Adrenal gland (tissue), 12 donors: ENCODE results near the gene SPR. TPM values are rescaled to one million over a fixed set of nuclear protein-coding genes. Genes with fewer than 3 reads are reported as not detected.

Source experiments
- DNase-seq, 7 donors: peaks; one replicate each; pipeline ENCODE4 v3.0.0-alpha.2; 2019 to 2020
- H3K27ac ChIP-seq, 5 donors: fragments of 200-600 bp; sonication (generic) in 4 of 5; 1 replicate in 3 of 5; 2 replicates in 2 of 5; pipeline versions ENCODE4 v1.5.1 to v1.8.0; 2016 to 2020; ENCODE audit warnings: mild to moderate bottlenecking in 1 of 5
- H3K27me3 ChIP-seq: fragments of 200-600 bp; 2 replicates; pipeline ENCODE4 v1.8.0; 2021
- H3K36me3 ChIP-seq, 2 donors: fragments of 200-600 bp; replicated peaks in 1 of 2; 1 replicate in 1 of 2; 2 replicates in 1 of 2; pipeline versions ENCODE4 v1.5.1 to v1.8.0; 2018 to 2022
- H3K4me1 ChIP-seq, 2 donors: fragments of 200-600 bp; replicated peaks in 1 of 2; 1 replicate in 1 of 2; 2 replicates in 1 of 2; pipeline versions ENCODE4 v1.5.1 to v1.8.0; 2018 to 2021
- H3K4me3 ChIP-seq, 4 donors: fragments of 200-600 bp; sonication (generic) in 3 of 4; one replicate each; pipeline ENCODE4 v1.5.1; 2016 to 2018
- H3K9me3 ChIP-seq, 3 donors: fragments of 200-600 bp; sonication (generic) in 1 of 3; replicated peaks in 1 of 3; 1 replicate in 2 of 3; 2 replicates in 1 of 3; pipeline versions ENCODE4 v1.5.1 to v1.8.0; 2016 to 2021
- CTCF ChIP-seq, 6 experiments: fragments of 450-650 bp in 4 of 6; fragments of 200-600 bp in 2 of 6; sonication (generic) in 1 of 6; IDR thresholded peaks; 1 replicate in 5 of 6; 2 replicates in 1 of 6; pipeline versions ENCODE4 v1.5.1 to v1.8.0; 2016 to 2021; ENCODE audit warnings: antibody characterized with exemption in 6 of 6, mild to moderate bottlenecking in 2 of 6, moderate library complexity in 1 of 6
- POLR2A ChIP-seq, 2 donors: fragments of 450-650 bp; IDR thresholded peaks; one replicate each; pipeline ENCODE4 v1.6.1; 2017; ENCODE audit warnings: antibody characterized with exemption in 2 of 2, mild to moderate bottlenecking in 2 of 2, moderate library complexity in 1 of 2
- WGBS, 4 donors: extraction: QIAGEN DNeasy Blood & Tissue Kit in 2 of 4; methylation state at CpG; one replicate each; pipeline versions ENCODE4 v1.1.5 to v1.1.7; 2013 to 2017; 5-methylcytosine and 5-hydroxymethylcytosine counted together
- intact Hi-C, 2 donors: fragments of 100-400 bp; cut with DNase I; formaldehyde crosslinking; loops; one replicate each; pipeline versions ENCODE4 v1.14.1 to v1.15.0; 2022 to 2023
- polyA plus RNA-seq, 3 donors: library from polyadenylated mRNA; stranded (reverse); fragments of 200-250 nt in 2 of 3; fragments of 350-450 nt in 1 of 3; fragmentation: Illumina TruSeq in 1 of 3; extraction: RNeasy Lipid Tissue Mini Kit (QIAGEN cat#74804) in 1 of 3; gene quantifications; one replicate each; pipeline ENCODE4 v1.2.3, GENCODE V29; 2013 to 2014
- total RNA-seq, 9 donors: library from RNA; depleted of rRNA in 4 of 9; stranded (reverse); fragments of >200 nt in 4 of 9; fragments of 120-200 nt in 1 of 9; fragmentation: NEBNext Ultra II Directional in 1 of 9; extraction: Animal tissue kit (Norgen Biotek cat#: 25700) in 1 of 9; gene quantifications; one replicate each; pipeline versions ENCODE4 v1.1.0 to v1.2.4, GENCODE V29; 2013 to 2023
- donor health status: healthy with polysubstance abuse.
- donor health status: Bipolar disorder and iron deficiency.
- donor health status: DM: yes; HTN: yes; CAD: no.
- donor health status: DM: no; HTN: no; CAD: no.
- donor health status: DM: no; HTN: no; CAD: no.
- donor health status: DM: yes; HTN: yes; CAD: no.

SPR gene
- total and polyA plus RNA-seq, 12 donors: 33.7 to 116 (median 67.3) TPM

GRCh38 chr2:72843301-72843700, 43.9 kb upstream of the SPR start:
- no peak for TF ChIP-seq CTCF (IDR thresholded peaks at IDR 0.05)
- no peak for TF ChIP-seq POLR2A (IDR thresholded peaks at IDR 0.05)
- no peaks in the 10 kb centered on the region for H3K9me3 ChIP-seq
- 66 to 84% (median 78%) methylated on average over 2 of the region's 2 CpGs for WGBS, 4 donors
- no peaks in the 10 kb centered on the region for H3K4me1 ChIP-seq
- intact Hi-C loops: no loop called here
- DNase-seq: no peak
- H3K4me3 ChIP-seq: no peak overlapping the region
- no peaks in the 10 kb centered on the region for H3K36me3 ChIP-seq
- no peak overlapping the region for H3K27ac ChIP-seq
- no peaks in the 10 kb centered on the region for H3K27me3 ChIP-seq

GRCh38 chr2:72846171-72847095, 40.8 kb upstream of the SPR start:
- H3K36me3 ChIP-seq: no peaks in the 10 kb centered on the region
- H3K9me3 ChIP-seq: no peaks in the 10 kb centered on the region
- no peak overlapping the region for H3K27ac ChIP-seq
- TF ChIP-seq POLR2A (IDR thresholded peaks at IDR 0.05) (no peak), CTCF (IDR thresholded peaks at IDR 0.05) (no peak)
- DNase-seq: no peak
- H3K4me1 ChIP-seq: no peaks in the 10 kb centered on the region
- H3K27me3 ChIP-seq: no peaks in the 10 kb centered on the region
- H3K4me3 ChIP-seq: no peak overlapping the region
- WGBS, 4 donors: 83 to 90% (median 88%) methylated on average over 6 of the region's 6 CpGs
- intact Hi-C loops: no loop called here

- TF ChIP-seq CTCF (IDR thresholded peaks at IDR 0.05) (no peak), POLR2A (IDR thresholded peaks at IDR 0.05) (no peak)
- WGBS, 4 donors: 62 to 74% (median 66%) methylated on average over 3 of the region's 3 CpGs
- DNase-seq: no peak
- Histone ChIP-seq H3K36me3 (no peaks in the 10 kb centered on the region), H3K27me3 (no peaks in the 10 kb centered on the region), H3K9me3 (no peaks in the 10 kb centered on the region), H3K4me3 (no peak overlapping the region), H3K27ac (no peak overlapping the region), H3K4me1 (no peaks in the 10 kb centered on the region)
- intact Hi-C loops: no loop called here
Measured at GRCh38 chr2:72847534-72848315, 39.5 kb upstream of the SPR start.

DNA sequence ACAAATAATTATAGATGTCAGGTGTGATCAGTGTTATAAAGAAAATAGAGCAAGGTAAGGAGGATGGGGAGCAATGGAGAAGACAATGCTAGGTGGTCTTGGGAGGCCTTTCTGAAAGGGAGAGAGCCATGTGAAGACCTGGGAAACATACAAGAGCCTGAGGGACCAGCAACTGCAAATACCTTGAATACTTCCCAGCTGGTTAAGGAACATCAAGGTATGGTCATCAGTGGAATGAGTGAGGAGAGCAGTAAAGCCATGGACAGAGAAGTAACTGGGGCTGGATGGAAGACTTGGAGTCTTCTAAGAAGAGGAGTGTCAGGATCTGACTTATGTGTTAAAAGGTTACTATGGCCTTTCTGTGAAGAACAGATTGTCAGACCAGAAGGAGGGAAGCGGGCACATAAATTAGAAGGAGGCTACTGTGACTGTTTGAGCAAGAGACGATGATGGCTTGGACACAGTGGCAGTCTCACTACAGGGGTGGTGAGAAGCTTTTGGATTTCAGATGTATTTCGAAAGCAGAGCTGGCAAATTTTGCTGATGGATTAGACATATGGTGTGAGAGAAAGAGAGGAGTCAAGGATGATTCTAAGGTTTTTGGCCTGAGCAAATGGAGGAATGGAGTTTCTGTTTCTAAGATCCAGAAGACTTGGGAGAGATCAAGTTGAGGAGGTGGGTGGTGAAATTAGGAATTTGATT, 38.6 kb upstream of the SPR start:
- no peak overlapping the region for H3K27ac ChIP-seq
- H3K4me1 ChIP-seq: no peaks in the 10 kb centered on the region
- WGBS, 4 donors: 86 to 91% (median 87%) methylated on average over 3 of the region's 3 CpGs
- no peaks in the 10 kb centered on the region for H3K36me3 ChIP-seq
- H3K9me3 ChIP-seq: no peaks in the 10 kb centered on the region
- no peak overlapping the region for H3K4me3 ChIP-seq
- no peak for DNase-seq
- no peaks in the 10 kb centered on the region for H3K27me3 ChIP-seq
- TF ChIP-seq CTCF (IDR thresholded peaks at IDR 0.05) (no peak), POLR2A (IDR thresholded peaks at IDR 0.05) (no peak)
- intact Hi-C loops: no loop called here
